Thyroid gland (tissue), 4 donors: ENCODE data around the gene GABRR3.

Experiments
- POLR2A ChIP-seq, 2 donors: fragments of 450-650 bp; IDR thresholded peaks; one replicate each; pipeline ENCODE4 v1.6.1; 2017; ENCODE audit warnings: antibody characterized with exemption in 2 of 2, mild to moderate bottlenecking in 2 of 2, moderate library complexity in 1 of 2
- TF ChIP-seq, protein P1 (sequence below), 6 experiments: fragments of 200-600 bp in 3 of 6; fragments of 450-650 bp in 3 of 6; sonication (generic) in 3 of 6; IDR thresholded peaks; one replicate each; pipeline ENCODE4 v1.5.1; 2016 to 2019; ENCODE audit warnings: antibody characterized with exemption in 6 of 6, mild to moderate bottlenecking in 2 of 6, inconsistent platforms in 1 of 6, moderate library complexity in 1 of 6

DNA sequence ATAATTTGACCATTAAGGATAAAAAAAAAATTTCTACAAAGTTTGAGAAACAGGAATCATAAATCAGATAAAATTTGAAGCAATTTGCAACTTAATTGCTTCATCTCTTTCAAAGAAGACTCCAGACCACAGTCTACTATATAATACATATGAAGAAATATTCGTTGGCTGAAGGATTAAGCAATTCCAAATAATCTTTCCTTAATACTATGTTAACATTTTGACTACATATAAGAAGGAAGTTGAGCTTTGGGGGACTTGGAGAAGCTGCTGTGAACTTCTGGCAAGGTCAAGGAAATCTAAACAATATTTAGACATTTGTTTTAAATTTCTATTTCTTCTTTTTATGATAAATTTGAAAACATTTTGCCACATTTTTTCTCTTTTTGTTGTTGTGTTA, 13.5 kb upstream of the GABRR3 start:
- TF ChIP-seq, protein P1, sequence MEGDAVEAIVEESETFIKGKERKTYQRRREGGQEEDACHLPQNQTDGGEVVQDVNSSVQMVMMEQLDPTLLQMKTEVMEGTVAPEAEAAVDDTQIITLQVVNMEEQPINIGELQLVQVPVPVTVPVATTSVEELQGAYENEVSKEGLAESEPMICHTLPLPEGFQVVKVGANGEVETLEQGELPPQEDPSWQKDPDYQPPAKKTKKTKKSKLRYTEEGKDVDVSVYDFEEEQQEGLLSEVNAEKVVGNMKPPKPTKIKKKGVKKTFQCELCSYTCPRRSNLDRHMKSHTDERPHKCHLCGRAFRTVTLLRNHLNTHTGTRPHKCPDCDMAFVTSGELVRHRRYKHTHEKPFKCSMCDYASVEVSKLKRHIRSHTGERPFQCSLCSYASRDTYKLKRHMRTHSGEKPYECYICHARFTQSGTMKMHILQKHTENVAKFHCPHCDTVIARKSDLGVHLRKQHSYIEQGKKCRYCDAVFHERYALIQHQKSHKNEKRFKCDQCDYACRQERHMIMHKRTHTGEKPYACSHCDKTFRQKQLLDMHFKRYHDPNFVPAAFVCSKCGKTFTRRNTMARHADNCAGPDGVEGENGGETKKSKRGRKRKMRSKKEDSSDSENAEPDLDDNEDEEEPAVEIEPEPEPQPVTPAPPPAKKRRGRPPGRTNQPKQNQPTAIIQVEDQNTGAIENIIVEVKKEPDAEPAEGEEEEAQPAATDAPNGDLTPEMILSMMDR (IDR thresholded peaks at IDR 0.05) = no peak
- no peak for TF ChIP-seq POLR2A (IDR thresholded peaks at IDR 0.05)
